Measurements from ENCODE around the gene SCN5A.

The SCN5A gene

DNA sequence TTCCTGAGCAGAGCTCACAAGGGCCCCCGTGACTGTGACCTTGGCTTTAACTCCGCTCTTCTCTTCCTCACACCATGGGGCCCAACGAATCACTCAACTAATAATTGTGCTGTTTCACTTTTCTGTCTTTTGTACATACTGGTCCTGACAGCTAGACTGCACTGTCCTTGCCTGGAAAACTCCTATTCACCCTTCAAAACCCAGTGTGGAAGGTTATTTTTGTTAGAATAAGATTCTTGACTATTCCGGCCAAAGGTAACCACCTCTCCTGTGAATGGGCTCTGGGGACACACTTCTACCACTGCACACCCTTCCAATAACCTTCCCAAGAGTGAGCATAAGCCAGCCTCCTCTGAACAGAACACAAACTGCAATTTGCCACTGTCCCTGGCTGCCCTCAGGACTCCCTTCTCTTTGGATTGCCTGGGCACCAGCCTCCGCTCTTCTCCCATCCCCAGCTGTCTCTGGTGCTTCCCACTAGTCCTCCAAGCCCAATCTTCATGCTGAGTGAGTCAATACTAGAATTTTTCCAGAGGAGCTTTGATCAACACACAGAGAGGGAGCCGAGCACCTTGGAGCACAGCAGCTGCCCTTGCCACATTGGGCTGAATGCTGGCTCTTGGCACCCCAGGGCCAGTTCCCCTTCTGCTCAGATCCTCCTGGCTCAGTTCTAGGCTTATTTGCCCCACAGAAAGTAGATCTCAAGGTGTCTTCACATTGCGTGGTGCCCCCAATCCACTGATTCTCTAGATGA lies 2.1 kb downstream of the SCN5A start:
- ATAC-seq: no peak

DNA sequence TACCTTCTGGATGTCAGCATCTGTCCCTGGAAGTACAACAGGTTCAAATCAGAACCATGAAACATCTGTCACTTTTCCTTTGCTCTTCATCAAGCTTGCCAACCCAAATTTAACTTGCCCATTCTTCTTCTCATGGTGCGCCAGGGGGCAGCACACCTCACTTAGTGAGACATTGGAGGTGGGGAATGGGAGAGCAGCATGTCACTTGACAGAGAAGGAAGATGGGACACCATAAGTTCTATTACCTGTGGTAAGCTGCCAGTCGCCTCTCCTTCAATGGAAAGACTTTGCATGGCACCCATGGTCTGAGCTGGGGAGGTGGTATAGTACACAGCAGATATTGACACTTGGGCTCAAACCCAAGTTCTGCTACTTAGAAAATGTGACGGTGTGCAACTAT lies 2.9 kb downstream of the SCN5A start:
- no peak for ATAC-seq

DNA sequence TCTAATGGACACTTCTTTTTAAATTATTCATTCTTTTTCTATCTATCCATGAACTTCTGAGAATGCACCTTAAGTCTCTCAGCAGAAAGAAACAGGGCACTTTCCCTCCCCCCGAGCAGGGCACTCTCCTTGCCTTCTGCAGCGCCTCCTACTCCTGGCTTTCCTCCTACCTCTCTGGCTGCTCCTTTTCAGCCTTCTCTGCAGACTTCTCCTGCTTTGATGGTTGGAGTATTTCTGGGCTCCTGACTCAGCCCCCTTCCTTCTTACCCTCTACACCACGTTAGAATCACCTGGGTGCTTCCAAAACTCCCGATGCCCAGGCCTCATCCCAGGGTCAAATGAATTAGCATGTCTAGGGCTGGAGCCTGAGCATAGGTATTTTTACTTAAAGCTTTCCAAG lies 3.4 kb downstream of the SCN5A start:
- ATAC-seq: no peak

DNA sequence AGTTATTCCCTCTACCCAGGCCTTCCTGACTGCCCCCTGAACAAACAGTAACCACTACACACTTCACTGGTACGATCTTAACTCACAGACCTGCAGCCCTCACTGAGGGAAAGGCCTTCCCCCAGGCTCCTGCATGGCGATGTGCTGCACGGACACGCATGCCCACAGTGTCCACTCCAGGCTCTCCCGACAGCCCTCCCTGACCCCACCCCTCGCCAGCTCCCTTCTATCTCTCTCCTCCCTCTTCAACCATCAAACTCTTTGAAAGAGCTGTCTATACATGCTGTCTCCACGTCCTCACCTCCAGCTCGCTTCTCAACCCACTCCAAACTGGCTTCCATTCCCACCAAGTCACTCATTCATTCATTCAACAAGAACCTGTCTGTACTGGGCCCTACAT lies 3.9 kb downstream of the SCN5A start:
- ATAC-seq: no peak

DNA sequence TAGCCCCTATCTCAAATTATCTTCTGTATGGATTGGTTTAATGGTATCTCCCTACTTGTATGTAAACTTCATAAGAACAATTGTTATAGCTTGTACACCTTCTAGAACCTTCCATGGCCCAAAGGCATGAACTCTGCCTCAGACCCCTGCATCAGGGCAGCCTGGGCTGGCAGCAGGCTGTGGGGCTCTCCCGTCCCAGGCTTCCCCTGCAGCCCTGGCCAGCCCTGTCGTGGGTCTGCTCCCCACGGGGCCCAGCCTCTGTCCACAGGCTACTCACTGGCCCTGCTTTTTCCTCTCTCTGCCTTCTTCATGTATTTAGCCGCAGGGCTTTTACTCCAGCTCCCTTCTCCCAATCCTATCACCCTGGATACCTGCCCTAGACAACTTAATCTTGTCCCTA lies 4.4 kb downstream of the SCN5A start:
- no peak for ATAC-seq

DNA sequence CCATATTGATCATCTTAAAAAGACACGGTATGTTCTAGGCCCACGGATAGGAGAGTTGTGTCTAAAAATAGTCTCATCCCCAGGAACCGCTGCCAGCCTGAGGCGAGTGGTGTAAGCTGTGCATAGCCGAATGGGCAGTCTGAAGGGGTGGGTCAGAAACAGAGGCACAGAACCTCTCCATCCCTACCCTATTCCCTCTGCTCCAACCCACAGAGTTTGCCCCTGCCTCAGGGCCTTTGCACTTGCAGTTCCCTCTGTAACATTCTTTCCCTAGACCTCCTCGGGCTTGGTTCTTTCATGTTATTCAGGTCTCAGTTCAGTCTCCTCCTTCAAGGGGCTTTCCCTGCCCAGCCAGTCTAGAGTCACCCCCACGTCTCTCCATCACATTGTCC lies 4.8 kb downstream of the SCN5A start:
- ATAC-seq: no peak

DNA sequence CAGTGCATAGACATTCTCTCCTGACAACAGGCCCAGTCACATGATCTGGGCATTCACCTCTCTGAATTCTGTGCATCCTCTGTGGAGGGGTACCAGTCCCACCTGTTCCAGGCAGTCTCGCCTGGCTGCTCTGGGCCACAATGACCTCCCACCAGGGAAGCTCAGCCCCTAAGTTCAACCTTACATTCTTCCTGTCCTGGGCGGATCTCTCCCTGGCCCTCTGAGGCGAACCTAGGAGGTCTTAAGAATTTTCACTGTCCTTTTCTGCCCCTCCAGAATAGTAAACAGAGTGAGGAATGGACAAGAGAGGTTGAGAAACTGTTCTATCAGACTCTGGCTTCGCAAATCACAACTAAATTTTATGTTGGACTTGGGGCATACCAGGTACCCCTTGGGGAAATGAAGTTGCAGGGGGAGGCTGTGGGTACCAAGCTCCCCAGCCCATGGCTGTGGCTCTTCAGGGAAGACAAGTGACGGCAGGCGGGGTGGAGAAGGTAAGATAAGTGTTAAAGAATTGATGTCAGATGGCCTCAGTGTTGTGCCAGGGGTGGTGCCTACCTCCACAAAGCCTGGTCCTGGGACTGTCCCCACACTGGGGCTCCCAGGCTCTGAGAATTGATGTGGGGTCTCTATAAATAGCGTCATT lies 5.3 kb downstream of the SCN5A start:
- no peak for ATAC-seq

DNA sequence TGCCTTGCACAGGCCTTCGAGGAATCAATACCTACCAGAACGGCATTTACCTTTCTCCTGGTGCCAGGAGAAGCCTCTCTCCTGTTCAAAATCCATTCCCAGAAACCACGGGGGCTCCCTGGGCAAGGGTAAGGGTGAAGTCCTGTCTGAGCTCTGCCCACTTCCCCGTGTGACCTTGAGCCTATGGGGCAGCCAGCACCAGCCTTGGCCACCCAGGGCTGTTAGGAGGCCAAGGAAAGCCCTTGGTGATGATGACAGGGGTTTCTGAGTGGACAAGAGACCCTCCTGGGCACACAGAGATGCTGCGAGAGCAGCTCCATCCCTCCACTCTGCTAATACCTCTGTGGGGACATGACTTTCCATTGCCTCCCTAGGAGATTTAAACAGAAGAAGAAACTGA lies 5.9 kb downstream of the SCN5A start:
- no peak for ATAC-seq

DNA sequence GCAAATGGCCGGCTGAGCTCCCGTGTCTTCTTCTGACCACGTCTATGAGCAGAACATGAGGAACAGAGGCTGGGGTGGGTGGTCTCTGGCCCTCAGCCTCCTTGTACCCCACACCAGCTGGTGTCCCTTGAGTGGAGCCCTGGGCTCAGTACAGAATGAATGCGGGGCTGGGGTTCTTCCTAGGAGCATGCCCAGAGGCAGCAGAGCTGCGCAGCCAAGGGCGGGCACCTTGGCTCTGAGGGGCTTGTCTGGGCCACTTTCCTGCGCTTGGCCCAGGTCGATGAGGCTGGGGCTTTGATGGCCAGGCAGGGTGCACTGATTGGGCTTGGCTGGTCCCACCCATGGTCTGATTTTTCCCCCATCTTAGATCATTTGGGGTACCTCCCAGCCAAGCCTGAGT lies 6.4 kb downstream of the SCN5A start:
- no peak for ATAC-seq

DNA sequence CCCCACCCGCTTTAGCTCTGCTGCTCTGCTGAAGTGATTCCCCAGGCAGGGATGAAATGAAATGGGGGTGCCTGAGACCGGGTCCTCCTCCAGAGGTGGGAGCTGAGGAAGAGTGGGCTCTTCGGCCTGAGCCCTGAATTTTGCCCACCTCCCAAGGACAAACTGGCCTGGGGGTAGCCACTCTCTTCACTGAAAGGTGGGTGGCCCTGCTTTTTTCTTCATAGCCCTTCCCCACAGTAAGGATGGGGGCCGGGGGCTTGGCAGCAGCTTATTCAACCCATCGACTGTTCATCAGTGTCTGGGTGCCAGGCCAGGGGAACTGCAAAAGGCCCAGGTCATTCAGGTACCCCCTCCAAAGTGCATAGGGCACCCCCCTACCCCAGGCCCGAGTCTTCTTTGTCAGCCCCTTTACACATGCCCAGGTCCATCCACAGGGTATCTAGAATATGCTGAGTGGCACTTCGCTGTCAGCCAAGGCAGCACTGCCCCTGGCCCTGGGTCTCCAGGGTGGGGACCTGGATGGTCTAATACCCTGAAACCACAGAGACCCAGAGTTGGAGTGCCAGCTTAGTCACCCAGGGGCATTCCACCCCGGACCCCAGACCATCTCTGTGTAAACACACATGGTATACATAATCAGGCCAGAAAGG lies 7.9 kb downstream of the SCN5A start:
- ATAC-seq: no peak

DNA sequence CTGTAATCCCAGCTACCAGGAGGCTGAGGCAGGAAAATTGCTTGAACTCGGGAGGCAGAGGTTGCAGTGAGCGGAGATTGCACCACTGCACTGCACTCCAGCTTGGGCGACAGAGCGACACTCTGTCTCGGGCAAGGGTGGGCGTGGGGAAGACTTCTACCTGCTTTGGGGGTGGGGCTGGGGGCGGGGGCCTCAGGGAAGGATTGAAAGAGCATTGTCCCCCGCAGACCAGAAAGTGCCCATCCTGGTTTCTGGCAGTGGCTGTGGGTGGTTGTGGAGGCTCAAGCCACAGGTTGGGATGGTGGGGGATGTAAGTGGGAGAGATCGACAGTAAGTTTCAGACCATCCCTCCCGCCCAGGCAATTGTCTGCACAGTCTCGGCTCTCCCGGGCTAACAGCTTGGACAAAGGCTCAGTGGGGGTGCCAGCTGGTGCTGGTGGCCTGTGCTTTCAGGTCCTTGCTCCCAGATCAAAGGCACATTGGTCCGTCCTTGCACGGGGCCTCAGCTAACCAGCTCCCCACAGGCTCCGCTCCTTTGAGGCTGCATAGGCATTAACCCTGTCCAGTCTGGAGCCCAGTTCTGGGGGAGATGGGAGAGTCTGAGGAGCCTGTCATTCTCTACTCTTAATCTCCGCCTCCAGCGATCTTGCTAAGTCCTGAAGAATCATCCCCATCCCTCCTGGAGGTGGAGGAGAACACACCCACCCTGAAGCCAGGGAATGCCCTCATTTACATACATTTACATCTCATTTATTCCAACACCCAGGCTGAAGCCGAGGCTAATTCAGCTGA lies 8.6 kb downstream of the SCN5A start:
- ATAC-seq: no peak

DNA sequence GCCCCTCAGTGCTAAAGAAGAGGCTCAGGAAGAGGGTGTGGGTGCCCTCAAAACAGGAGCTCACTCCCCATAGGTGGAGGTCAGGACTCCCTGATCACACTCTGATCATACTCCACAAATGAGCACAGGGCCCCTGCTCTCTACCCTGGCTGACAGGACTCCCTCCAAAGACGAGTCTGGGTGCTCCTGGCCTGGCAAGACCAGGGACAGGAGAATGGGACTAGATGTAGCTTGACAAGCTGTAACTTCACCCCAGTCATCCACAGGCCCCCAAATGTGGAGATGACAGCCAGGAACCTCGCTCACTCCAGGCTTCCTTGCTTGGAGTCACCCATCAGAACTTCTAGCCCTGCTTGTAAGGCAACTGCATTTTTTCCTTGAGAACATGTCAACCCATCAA lies 11.1 kb downstream of the SCN5A start:
- ATAC-seq: no peak

DNA sequence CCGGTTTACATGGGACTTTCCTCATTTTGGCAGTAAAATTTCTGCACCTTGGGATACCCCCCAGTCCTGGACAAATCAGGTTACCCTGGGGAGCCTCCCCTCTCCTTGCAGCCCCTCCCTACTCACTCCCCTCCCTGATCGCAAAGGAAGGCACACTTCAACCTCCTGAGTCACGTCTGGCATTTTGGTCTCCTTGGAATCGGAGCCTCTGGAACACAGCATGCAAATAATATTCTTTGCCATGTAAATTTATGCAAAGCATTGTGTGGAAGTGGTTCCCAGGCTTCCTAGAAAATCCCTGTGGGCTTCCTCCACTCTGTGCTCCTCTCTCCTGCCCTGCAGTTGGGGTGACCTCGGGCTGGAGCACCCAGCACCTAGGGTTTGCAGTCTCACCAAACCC lies 11.6 kb downstream of the SCN5A start:
- no peak for ATAC-seq

DNA sequence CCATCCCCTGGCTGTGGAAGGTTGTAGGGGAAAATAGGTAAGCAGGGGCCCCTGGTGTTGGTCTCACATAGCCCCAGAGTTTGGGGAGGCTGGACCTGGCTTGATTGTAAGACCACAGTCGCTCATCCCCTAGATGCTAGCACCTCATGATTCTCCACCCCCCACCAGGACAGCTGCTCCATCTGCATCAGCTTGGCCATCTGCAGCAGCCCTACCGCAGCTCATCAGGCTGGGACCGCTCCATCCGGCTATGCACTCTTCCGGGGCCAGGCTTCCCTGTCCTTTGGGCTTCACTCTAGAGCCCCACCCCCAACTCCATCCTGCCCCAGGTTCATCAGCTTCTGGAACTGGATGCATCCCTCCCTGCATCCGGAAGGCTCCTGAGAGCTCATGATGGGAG lies 12.6 kb downstream of the SCN5A start:
- ATAC-seq: no peak

DNA sequence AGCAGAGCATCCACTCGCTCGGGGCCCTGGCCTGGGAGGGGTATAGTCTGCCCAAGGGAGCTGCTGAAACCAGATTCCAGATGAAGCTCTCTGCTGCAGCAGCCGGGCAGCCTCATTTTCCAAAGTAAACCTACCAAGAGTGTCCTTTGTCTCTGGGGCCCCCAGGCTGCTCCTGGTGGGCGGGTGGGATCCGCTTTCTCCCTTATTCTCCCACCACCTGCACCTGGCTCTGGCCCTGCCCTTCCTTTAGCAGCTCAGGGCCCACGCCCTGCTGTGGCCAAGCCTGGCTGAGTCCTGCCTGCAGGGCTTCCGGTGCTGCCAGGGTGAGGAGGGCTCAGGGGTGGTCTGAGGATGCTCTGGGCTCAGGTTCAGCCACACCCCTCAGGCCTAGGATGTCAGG lies 13.0 kb downstream of the SCN5A start:
- no peak for ATAC-seq

DNA sequence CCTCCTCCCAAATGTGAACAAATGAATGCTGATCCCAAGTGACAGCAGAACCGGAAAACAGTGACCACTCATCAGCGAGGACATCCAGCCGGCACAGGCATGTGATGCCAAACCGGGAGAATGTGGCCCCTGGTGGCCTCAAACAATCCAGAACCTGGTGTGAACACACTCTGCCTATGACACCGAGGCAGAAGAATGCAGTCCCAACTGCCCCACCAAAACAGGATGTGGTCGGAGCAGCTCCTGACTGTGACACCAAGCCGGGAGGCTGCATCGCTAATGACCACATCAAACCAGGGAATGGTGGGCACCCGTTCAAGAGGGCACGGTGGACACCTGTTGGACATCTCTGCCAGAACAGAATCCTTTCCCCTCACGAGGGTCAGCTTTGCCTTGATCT lies 15.4 kb downstream of the SCN5A start:
- ATAC-seq: no peak

DNA sequence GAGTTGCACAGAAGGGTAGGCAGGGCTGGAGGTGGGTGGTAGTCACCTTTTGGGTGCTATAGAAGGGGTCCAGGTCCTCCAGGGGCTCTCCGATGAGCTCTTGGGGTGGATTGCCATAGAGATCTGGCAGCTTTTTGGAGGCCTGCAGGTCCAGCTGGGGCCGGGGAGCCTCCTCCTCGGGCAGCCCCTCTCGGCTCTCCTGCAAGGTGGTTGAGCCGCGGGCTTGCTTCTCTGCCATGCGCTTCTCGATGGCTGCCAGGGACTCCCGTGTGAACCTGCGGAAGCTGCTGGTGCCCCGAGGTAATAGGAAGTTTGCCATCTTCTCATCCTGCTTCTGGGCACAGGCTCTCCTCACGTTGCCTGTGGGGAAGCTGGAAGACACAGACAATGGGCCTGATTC lies 16.5 kb downstream of the SCN5A start:
- no peak for ATAC-seq

DNA sequence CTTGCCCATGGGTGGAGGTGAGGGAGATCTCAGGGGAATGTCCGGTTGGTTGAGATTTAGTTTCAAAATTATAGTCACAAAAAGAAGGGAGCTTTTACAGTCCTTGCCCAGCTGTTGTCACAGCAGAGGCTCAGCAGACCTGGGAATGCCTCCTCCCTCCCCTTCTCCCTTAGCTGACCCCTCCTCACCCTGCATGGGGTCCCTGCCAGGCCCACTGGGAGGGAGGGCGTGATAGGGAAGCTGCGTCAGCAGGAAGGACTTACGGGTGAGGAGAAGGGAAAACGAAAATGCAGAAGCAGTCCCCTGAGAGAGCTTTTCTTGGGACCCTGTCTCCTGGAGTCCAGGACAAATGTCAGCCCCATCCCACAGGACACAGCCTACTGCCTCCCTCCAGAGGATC lies 18.9 kb downstream of the SCN5A start:
- no peak for ATAC-seq

DNA sequence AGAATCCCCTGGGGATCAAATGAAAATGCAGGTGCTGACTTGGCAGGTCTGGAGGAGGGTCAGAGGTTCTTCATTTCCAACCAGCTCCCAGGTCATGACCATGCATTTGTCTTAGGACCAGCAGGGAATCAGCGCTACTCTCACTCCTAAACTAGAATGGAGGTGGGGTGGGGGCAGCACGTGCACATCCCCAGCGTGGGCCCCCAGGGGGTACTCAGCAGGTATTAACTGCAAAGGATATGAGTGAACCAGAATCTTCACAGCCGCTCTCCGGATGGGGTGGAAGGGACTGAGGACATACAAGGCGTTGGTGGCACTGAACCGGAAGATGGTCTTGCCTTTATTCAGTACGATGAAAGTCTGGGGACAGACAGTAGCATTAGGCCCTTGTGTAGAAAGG lies 19.4 kb downstream of the SCN5A start:
- no peak for ATAC-seq

DNA sequence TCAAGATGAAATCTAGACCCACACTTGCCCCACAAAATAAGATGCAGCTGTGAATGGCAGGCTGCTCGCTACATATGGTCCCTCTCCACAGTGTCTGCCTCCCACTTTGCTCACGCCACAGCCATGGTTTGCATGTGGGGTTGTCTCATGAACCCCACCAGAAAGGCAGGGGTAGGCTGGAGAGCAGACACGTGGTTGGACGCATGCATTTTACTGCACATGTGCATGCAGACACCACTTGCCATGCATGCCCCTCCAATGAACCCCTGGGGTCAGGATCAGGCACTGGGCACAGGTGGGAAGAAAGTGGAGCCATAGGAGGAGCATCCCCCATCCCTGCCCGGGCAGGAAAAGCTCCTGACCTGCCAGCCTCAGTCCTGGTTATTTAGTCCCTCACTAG lies 20.7 kb downstream of the SCN5A start:
- no peak for ATAC-seq

DNA sequence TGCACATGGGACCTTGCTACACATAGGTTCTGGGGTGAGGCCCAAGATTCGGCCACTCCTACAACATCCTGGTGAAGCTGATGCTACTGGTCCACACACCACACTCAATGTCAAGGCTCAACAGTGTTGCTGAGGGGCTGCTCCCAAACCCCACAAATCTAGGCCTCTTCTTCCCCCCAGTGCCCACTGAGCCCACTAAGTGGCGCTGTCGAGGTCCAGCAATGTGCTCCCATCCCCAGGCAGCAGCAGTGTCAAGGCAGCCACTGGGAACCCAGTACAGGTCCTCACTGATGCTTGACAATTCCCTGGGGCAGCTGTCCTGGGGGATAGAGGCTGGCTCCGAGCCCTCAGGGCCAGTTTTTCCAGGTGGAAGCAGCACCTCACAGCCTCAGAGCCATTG lies 21.5 kb downstream of the SCN5A start:
- ATAC-seq: no peak

DNA sequence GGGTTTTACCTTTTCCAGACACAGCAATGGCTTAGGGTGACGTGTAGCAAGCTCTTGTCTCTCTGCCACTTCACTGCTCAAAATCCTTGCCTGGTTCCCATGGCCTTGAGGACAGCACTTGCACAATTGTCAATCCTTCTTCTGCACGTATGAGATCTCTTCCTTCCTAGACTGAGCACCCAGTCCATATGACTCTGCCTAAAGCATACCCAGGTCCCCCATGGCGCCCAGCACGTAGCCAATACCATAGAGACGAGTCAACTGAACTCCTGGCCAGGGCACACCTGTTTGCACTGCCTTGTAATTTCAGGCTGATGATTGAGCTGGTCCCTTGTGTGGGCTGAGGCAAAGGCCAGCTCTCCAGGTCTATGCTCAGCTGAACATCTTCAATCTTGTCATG lies 23.3 kb downstream of the SCN5A start:
- no peak for ATAC-seq

DNA sequence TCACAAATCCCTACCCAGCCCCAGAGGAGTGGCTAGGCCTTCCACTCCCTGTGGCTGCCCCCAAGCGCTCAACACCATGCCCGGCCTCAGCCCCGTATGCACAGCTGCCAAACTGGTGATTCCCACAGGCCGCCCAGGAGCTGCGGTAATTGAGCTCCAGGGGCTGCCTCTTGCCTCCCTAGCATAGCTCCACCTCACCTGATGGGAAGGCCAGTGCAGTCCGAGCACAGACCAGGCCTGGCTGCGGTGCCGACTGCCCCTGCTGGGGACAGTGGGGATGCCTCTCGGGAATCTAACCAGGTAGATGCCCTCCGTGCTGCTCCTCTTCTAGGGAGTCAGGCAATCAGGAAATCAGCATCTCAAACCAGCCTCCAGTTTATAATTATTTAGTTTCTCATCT lies 25.9 kb downstream of the SCN5A start:
- no peak for ATAC-seq

DNA sequence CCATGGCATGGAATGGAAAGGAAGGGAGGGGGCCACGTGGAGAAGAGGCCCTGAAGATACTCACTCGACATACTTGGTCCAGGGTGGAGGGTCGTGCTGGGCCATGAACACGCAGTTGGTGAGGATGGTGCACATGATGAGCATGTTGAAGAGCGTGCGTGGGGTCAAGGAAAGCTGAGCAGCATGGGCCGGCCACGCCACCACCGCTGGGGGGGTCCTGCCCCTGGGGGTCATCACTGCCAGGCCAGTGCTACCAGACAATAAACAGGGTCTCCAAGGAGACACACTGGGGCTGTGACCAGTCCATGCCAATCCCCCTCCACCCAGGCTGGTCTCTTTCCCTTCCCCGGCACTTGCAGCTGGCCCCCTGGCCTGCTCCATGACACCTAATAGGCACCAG lies 27.2 kb downstream of the SCN5A start:
- ATAC-seq: no peak
